22Rv1 (cell line): ENCODE data around the gene LCN10.

Experiments used
- ZFX ChIP-seq: fragments of 450-650 bp; IDR thresholded peaks from 2 replicates; pipeline ENCODE4 v1.6.1; 2017; ENCODE audit warnings: antibody characterized with exemption, borderline replicate concordance
- TF ChIP-seq, protein P1 (sequence below): fragments of 450-650 bp; IDR thresholded peaks from 2 replicates; pipeline ENCODE4 v1.5.1; 2017; ENCODE audit warnings: mild to moderate bottlenecking

GRCh38 chr9:136757328-136757727, 14.6 kb upstream of the LCN10 start:
- TF ChIP-seq, protein P1, sequence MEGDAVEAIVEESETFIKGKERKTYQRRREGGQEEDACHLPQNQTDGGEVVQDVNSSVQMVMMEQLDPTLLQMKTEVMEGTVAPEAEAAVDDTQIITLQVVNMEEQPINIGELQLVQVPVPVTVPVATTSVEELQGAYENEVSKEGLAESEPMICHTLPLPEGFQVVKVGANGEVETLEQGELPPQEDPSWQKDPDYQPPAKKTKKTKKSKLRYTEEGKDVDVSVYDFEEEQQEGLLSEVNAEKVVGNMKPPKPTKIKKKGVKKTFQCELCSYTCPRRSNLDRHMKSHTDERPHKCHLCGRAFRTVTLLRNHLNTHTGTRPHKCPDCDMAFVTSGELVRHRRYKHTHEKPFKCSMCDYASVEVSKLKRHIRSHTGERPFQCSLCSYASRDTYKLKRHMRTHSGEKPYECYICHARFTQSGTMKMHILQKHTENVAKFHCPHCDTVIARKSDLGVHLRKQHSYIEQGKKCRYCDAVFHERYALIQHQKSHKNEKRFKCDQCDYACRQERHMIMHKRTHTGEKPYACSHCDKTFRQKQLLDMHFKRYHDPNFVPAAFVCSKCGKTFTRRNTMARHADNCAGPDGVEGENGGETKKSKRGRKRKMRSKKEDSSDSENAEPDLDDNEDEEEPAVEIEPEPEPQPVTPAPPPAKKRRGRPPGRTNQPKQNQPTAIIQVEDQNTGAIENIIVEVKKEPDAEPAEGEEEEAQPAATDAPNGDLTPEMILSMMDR = no peak
- TF ChIP-seq ZFX = no peak
